ENCODE data around the gene KCNB1. TPM values are rescaled to one million over a fixed set of nuclear protein-coding genes. Genes with fewer than 3 reads are reported as not detected.

Gene KCNB1
- total RNA-seq, 1 experiment from 2014 or later, result 0.68 TPM

DNA sequence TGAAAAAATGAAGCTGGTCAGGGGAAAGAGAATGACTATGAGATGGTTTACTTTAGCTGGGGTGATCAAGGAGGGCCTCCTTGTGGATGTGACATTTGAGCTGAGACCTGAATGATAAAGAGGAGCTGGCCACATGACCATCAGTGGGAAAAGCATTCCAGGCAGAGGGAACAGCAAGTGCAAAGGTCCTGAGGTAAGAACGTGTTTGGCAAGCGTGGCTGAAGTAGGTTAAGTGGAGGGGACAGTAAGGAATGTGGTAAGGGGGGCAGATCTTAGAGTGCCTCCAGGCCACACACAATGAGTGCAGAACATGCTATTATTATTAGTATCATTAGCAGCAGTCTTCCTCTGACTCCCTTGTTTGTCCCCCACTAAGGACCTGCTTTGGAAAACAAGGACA lies 92.6 kb downstream of the KCNB1 start:
- Histone ChIP-seq H2BK20ac (ENCODE audit: low read depth, low read length, poor library complexity, severe bottlenecking) (no peak overlapping the region), H3K23ac (ENCODE audit: insufficient read length, low read depth, low read length) (no peak overlapping the region), H3K4me1 (ENCODE audit: insufficient read depth, low read length) (no peaks in the 10 kb centered on the region; the same call in 1 of the 2 replicates), H3T11ph (ENCODE audit: low read length) (no peak overlapping the region), H3K9me3 (ENCODE audit: control insufficient read depth, low read depth, low read length) (no peaks in the 10 kb centered on the region), H3K27ac (ENCODE audit: insufficient read length, low read depth, low read length) (no peak overlapping the region), H3K14ac (ENCODE audit: insufficient read depth, low read length) (no peak overlapping the region), H2BK5ac (ENCODE audit: insufficient read length, low read length) (no peak overlapping the region), H4K20me1 (ENCODE audit: control insufficient read depth, insufficient read depth, insufficient read length) (no peaks in the 10 kb centered on the region), H3K9ac (ENCODE audit: extremely low read depth, insufficient read length, low read length) (no peak overlapping the region), H3K4ac (ENCODE audit: low read depth, low read length) (no peak overlapping the region), H3K4me2 (ENCODE audit: insufficient read depth, insufficient read length, low read length) (no peak overlapping the region), H2BK12ac (ENCODE audit: insufficient read length, low read depth, low read length) (no peak overlapping the region), H2AK5ac (ENCODE audit: insufficient read length, low read length) (no peak overlapping the region), H4K8ac (replicated peaks; ENCODE audit: insufficient read length, low read depth, low read length) (no peak overlapping the region), H3K27me3 (ENCODE audit: insufficient read depth, low read length) (no peaks in the 10 kb centered on the region), H3K79me1 (ENCODE audit: insufficient read depth, low read depth, low read length, poor library complexity, severe bottlenecking) (no peaks in the 10 kb centered on the region), H2AFZ (ENCODE audit: low read length) (no peak overlapping the region), H2BK15ac (ENCODE audit: low read depth, low read length) (no peak overlapping the region), H4K91ac (ENCODE audit: insufficient read length, low read depth, low read length) (no peak overlapping the region), H2BK120ac (ENCODE audit: low read depth, low read length, poor library complexity, severe bottlenecking) (no peak overlapping the region), H3K18ac (ENCODE audit: insufficient read length, low read depth, low read length) (no peak overlapping the region), H3K56ac (ENCODE audit: insufficient read length, low read depth, low read length) (no peak overlapping the region), H4K5ac (ENCODE audit: insufficient read length, low read depth, low read length) (no peak overlapping the region), H3K23me2 (ENCODE audit: insufficient read length, low read depth, low read length, poor library complexity, severe bottlenecking) (no peaks in the 10 kb centered on the region), H3K79me2 (ENCODE audit: insufficient read depth, low read length) (no peaks in the 10 kb centered on the region)
- WGBS (ENCODE audit: extremely low coverage, insufficient read length, low lambda C conversion rate), result no CpG with 5 or more reads among the region's 2 CpGs
- no peaks in the 10 kb centered on the region for H3K36me3 Mint-ChIP-seq (ENCODE audit: insufficient read depth in 1 of 3, low read depth in 3 of 3)
- peaks cover 8% of the 10 kb centered on the region for H3K27me3 Mint-ChIP-seq (ENCODE audit: low read depth)
- peaks cover 6 to 23% of the 10 kb centered on the region in 2 experiments; a peak in 3 of 4 replicates for H3K4me1 Mint-ChIP-seq
- DNase-seq, result no peak
- peaks cover 0 to 3% of the 10 kb centered on the region in 2 experiments; a peak in 1 of 5 replicates for H3K9me3 Mint-ChIP-seq
- H3K4me3 Mint-ChIP-seq, result no peak overlapping the region
- no peak overlapping the region for H3K27ac Mint-ChIP-seq
- TF ChIP-seq, protein P1, sequence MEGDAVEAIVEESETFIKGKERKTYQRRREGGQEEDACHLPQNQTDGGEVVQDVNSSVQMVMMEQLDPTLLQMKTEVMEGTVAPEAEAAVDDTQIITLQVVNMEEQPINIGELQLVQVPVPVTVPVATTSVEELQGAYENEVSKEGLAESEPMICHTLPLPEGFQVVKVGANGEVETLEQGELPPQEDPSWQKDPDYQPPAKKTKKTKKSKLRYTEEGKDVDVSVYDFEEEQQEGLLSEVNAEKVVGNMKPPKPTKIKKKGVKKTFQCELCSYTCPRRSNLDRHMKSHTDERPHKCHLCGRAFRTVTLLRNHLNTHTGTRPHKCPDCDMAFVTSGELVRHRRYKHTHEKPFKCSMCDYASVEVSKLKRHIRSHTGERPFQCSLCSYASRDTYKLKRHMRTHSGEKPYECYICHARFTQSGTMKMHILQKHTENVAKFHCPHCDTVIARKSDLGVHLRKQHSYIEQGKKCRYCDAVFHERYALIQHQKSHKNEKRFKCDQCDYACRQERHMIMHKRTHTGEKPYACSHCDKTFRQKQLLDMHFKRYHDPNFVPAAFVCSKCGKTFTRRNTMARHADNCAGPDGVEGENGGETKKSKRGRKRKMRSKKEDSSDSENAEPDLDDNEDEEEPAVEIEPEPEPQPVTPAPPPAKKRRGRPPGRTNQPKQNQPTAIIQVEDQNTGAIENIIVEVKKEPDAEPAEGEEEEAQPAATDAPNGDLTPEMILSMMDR (conservative IDR thresholded peaks at IDR 0.05), result no peak

Measured in H9 (cell line).